H9 (cell line): ENCODE measurements around the gene KRTDAP. TPM values are rescaled to one million over a fixed set of nuclear protein-coding genes. Genes with fewer than 3 reads are reported as not detected.

Source experiments
- DNase-seq: peaks from one replicate; pipeline ENCODE4 v3.0.0-alpha.2; 2017
- H2AFZ ChIP-seq: one replicate; pipeline ENCODE4 v1.6.1; 2013; ENCODE audit warnings: mild to moderate bottlenecking, low read length, control low read depth, moderate library complexity
- H2AK5ac ChIP-seq: 2 replicates; pipeline ENCODE4 v1.6.1; 2013; ENCODE audit warnings: low read length, control low read depth, mixed read lengths; ENCODE audit not compliant: insufficient read length
- H2BK120ac ChIP-seq: one replicate; pipeline ENCODE4 v1.6.1; 2013; ENCODE audit warnings: low read depth, mild to moderate bottlenecking, low read length, control low read depth, inconsistent platforms; ENCODE audit not compliant: poor library complexity, severe bottlenecking
- H2BK12ac ChIP-seq: 2 replicates; pipeline ENCODE4 v1.6.1; 2013; ENCODE audit warnings: low read length, control low read depth, mixed read lengths, low read depth; ENCODE audit not compliant: insufficient read length
- H2BK15ac ChIP-seq: 2 replicates; pipeline ENCODE4 v1.6.1; 2013; ENCODE audit warnings: low read depth, low read length, control low read depth
- H2BK20ac ChIP-seq: one replicate; pipeline ENCODE4 v1.6.1; 2013; ENCODE audit warnings: low read depth, mild to moderate bottlenecking, low read length, control low read depth, inconsistent platforms; ENCODE audit not compliant: poor library complexity, severe bottlenecking
- H2BK5ac ChIP-seq: 2 replicates; pipeline ENCODE4 v1.6.1; 2013; ENCODE audit warnings: low read length, control low read depth, mixed read lengths; ENCODE audit not compliant: insufficient read length
- H3K14ac ChIP-seq: 2 replicates; pipeline ENCODE4 v1.6.1; 2013; ENCODE audit warnings: low read length, control low read depth; ENCODE audit not compliant: insufficient read depth
- H3K18ac ChIP-seq: 2 replicates; pipeline ENCODE4 v1.6.1; 2013; ENCODE audit warnings: low read depth, mild to moderate bottlenecking, mixed read lengths, low read length, control low read depth; ENCODE audit not compliant: insufficient read length
- H3K23ac ChIP-seq: 2 replicates; pipeline ENCODE4 v1.6.1; 2013; ENCODE audit warnings: low read length, control low read depth, mixed read lengths, low read depth; ENCODE audit not compliant: insufficient read length
- H3K23me2 ChIP-seq: 2 replicates; pipeline ENCODE4 v1.6.1; 2013; ENCODE audit warnings: low read depth, mild to moderate bottlenecking, mixed read lengths, low read length, control low read depth; ENCODE audit not compliant: insufficient read length, poor library complexity, severe bottlenecking
- H3K27ac ChIP-seq: 2 replicates; pipeline ENCODE4 v1.5.1; 2013; ENCODE audit warnings: low read length, control low read depth, mixed read lengths, low read depth; ENCODE audit not compliant: insufficient read length
- H3K27me3 ChIP-seq: 2 replicates; pipeline ENCODE4 v1.6.1; 2013; ENCODE audit warnings: low read length, control low read depth, inconsistent platforms; ENCODE audit not compliant: insufficient read depth
- H3K4ac ChIP-seq: 2 replicates; pipeline ENCODE4 v1.6.1; 2013; ENCODE audit warnings: low read depth, mild to moderate bottlenecking, control low read depth, inconsistent platforms, low read length, moderate library complexity
- H3K4me1 ChIP-seq: 2 replicates; pipeline ENCODE4 v1.6.1; 2013; ENCODE audit warnings: low read length, control low read depth, inconsistent platforms; ENCODE audit not compliant: insufficient read depth
- H3K4me2 ChIP-seq: 2 replicates; pipeline ENCODE4 v1.6.1; 2013; ENCODE audit warnings: low read length, control low read depth, mixed read lengths; ENCODE audit not compliant: insufficient read length, insufficient read depth
- H3K56ac ChIP-seq: 2 replicates; pipeline ENCODE4 v1.6.1; 2013; ENCODE audit warnings: low read depth, mild to moderate bottlenecking, mixed read lengths, low read length, control low read depth; ENCODE audit not compliant: insufficient read length
- H3K79me1 ChIP-seq: 2 replicates; pipeline ENCODE4 v1.6.1; 2013; ENCODE audit warnings: low read depth, mild to moderate bottlenecking, moderate library complexity, low read length, control low read depth, inconsistent platforms; ENCODE audit not compliant: insufficient read depth, poor library complexity, severe bottlenecking
- H3K79me2 ChIP-seq: 2 replicates; pipeline ENCODE4 v1.6.1; 2013; ENCODE audit warnings: low read length, control low read depth, inconsistent platforms; ENCODE audit not compliant: insufficient read depth
- H3K9ac ChIP-seq: 2 replicates; pipeline ENCODE4 v1.6.1; 2013; ENCODE audit warnings: low read length, control low read depth, mixed read lengths; ENCODE audit not compliant: insufficient read length; ENCODE audit errors: extremely low read depth
- H3K9me3 ChIP-seq: one replicate; pipeline ENCODE4 v1.6.1; 2013; ENCODE audit warnings: low read depth, low read length, inconsistent platforms; ENCODE audit not compliant: control insufficient read depth
- H3T11ph ChIP-seq: one replicate; pipeline ENCODE4 v1.6.1; 2013; ENCODE audit warnings: mild to moderate bottlenecking, low read length, control low read depth, inconsistent platforms
- H4K20me1 ChIP-seq: one replicate; pipeline ENCODE4 v1.6.1; 2013; ENCODE audit not compliant: control insufficient read depth, insufficient read length, insufficient read depth
- H4K5ac ChIP-seq: 2 replicates; pipeline ENCODE4 v1.6.1; 2013; ENCODE audit warnings: low read depth, mild to moderate bottlenecking, mixed read lengths, low read length, control low read depth; ENCODE audit not compliant: insufficient read length
- H4K8ac ChIP-seq: replicated peaks from 2 replicates; pipeline ENCODE4 v1.6.1; 2013; ENCODE audit warnings: low read length, control low read depth, mixed read lengths, low read depth; ENCODE audit not compliant: insufficient read length
- H4K91ac ChIP-seq: 2 replicates; pipeline ENCODE4 v1.6.1; 2013; ENCODE audit warnings: low read depth, mild to moderate bottlenecking, moderate library complexity, mixed read lengths, low read length, control low read depth; ENCODE audit not compliant: insufficient read length
- H3K27ac Mint-ChIP-seq, 3 experiments: 2 replicates in 2 of 3; 3 replicates in 1 of 3; pipeline ENCODE4 v1.8.0; 2020 to 2021; ENCODE audit warnings: mixed read lengths in 3 of 3, mild to moderate bottlenecking in 1 of 3, moderate library complexity in 1 of 3
- H3K27me3 Mint-ChIP-seq: 2 replicates; pipeline ENCODE4 v1.8.0; 2021; ENCODE audit warnings: low read depth, mild to moderate bottlenecking, moderate library complexity, mixed read lengths
- H3K36me3 Mint-ChIP-seq, 3 experiments: 2 replicates in 2 of 3; 3 replicates in 1 of 3; pipeline ENCODE4 v1.8.0; 2020 to 2021; ENCODE audit warnings: low read depth in 3 of 3, mixed read lengths in 3 of 3; ENCODE audit not compliant: insufficient read depth in 1 of 3
- H3K4me1 Mint-ChIP-seq, 2 experiments: 2 replicates each; pipeline ENCODE4 v1.8.0; 2020; ENCODE audit warnings: mixed read lengths in 2 of 2
- H3K4me3 Mint-ChIP-seq, 2 experiments: 2 replicates in 1 of 2; 3 replicates in 1 of 2; pipeline ENCODE4 v1.8.0; 2020 to 2021; ENCODE audit warnings: mild to moderate bottlenecking in 2 of 2, mixed read lengths in 2 of 2, moderate library complexity in 1 of 2
- H3K9me3 Mint-ChIP-seq, 2 experiments: 2 replicates in 1 of 2; 3 replicates in 1 of 2; pipeline ENCODE4 v1.8.0; 2020; ENCODE audit warnings: mild to moderate bottlenecking in 2 of 2, mixed read lengths in 2 of 2, moderate library complexity in 1 of 2
- CTCF ChIP-seq: fragments of 200-600 bp; sonication (generic); conservative IDR thresholded peaks from 3 replicates; pipeline ENCODE4 v1.8.0; 2021; ENCODE audit warnings: antibody characterized with exemption, mild to moderate bottlenecking
- WGBS: extraction: QIAGEN DNeasy Blood & Tissue Kit; methylation state at CpG from one replicate; pipeline ENCODE4 v1.1.7; 2013; ENCODE audit warnings: missing lambda C conversion rate, low lambda C conversion rate, mixed read lengths; ENCODE audit not compliant: insufficient read length; ENCODE audit errors: extremely low coverage; 5-methylcytosine and 5-hydroxymethylcytosine counted together
- total RNA-seq: library from RNA; stranded (reverse); gene quantifications from 2 replicates; pipeline ENCODE4 v1.2.1, GENCODE V29; 2021

The KRTDAP gene
- total RNA-seq, 1 experiment from 2014 or later = 0.87 TPM

- DNase-seq = no peak
- Histone ChIP-seq H2BK20ac (no peak overlapping the region), H3T11ph (no peak overlapping the region), H2BK5ac (no peak overlapping the region), H3K4me2 (no peak overlapping the region), H3K9ac (no peak overlapping the region), H3K9me3 (no peaks in the 10 kb centered on the region), H4K5ac (no peak overlapping the region), H3K23me2 (peaks cover 8% of the 10 kb centered on the region), H3K27ac (no peak overlapping the region), H3K14ac (no peak overlapping the region), H3K56ac (no peak overlapping the region), H2BK120ac (no peak overlapping the region), H4K8ac (no peak overlapping the region), H3K79me2 (peaks cover 4% of the 10 kb centered on the region; the same call in 1 of the 2 replicates), H3K4me1 (no peaks in the 10 kb centered on the region), H4K20me1 (no peaks in the 10 kb centered on the region), H2BK15ac (no peak overlapping the region), H4K91ac (no peak overlapping the region), H3K23ac (no peak overlapping the region), H3K79me1 (no peaks in the 10 kb centered on the region), H2BK12ac (no peak overlapping the region), H2AFZ (no peak overlapping the region), H3K4ac (no peak overlapping the region), H3K27me3 (no peaks in the 10 kb centered on the region), H3K18ac (no peak overlapping the region), H2AK5ac (no peak overlapping the region)
- no peak overlapping the region for H3K4me3 Mint-ChIP-seq
- no CpG with 5 or more reads among the region's 7 CpGs for WGBS
- peak overlapping the region in 1 of 3 experiments; percentile 75; a peak in 1 of 7 replicates for H3K27ac Mint-ChIP-seq
- peaks cover 11 to 22% of the 10 kb centered on the region in 2 experiments for H3K4me1 Mint-ChIP-seq
- no peaks in the 10 kb centered on the region for H3K9me3 Mint-ChIP-seq
- no peak for TF ChIP-seq CTCF
- peaks cover 3% of the 10 kb centered on the region; the same call in 1 of the 2 replicates for H3K27me3 Mint-ChIP-seq
- H3K36me3 Mint-ChIP-seq = peaks cover 46 to 71% (median 71%) of the 10 kb centered on the region in 3 experiments
Measured at GRCh38 chr19:35506011-35506410, 15.7 kb upstream of the KRTDAP start.
